Brain microvascular endothelial cell (primary cell): ENCODE measurements around the gene ATE1.

ENCODE experiments used
- DNase-seq: peaks from one replicate; pipeline ENCODE4 v3.0.0-alpha.2; 2020
- H3K27ac ChIP-seq: fragments of 250-450 bp; sonication (Bioruptor Pico); 2 replicates; pipeline ENCODE4 v1.5.1; 2020; ENCODE audit warnings: mild to moderate bottlenecking, moderate library complexity
- H3K27me3 ChIP-seq: fragments of 250-450 bp; sonication (Bioruptor Pico); replicated peaks from 2 replicates; pipeline ENCODE4 v1.5.1; 2020; ENCODE audit warnings: mild to moderate bottlenecking
- H3K36me3 ChIP-seq: fragments of 250-450 bp; sonication (Bioruptor Pico); replicated peaks from 2 replicates; pipeline ENCODE4 v1.5.1; 2020; ENCODE audit warnings: mild to moderate bottlenecking
- H3K4me3 ChIP-seq: 2 replicates; pipeline ENCODE4 v1.5.1; 2011; ENCODE audit warnings: low read depth, mild to moderate bottlenecking, control low read depth, low read length, moderate library complexity
- CTCF ChIP-seq: IDR thresholded peaks from 2 replicates; pipeline ENCODE4 v1.5.1; 2011; ENCODE audit warnings: low read depth, mild to moderate bottlenecking, moderate library complexity, low read length, control low read depth, inconsistent platforms; ENCODE audit errors: missing control alignments
- in situ Hi-C: cut with HindIII; loops from 2 replicates; pipeline ENCODE4 v1.10.0; 2017; ENCODE audit warnings: low sequenced_read_pairs, low pct_ligation_motif_present

The ATE1 gene

GRCh38 chr10:121870413-121870812 is 57.4 kb downstream of the ATE1 start:
- H3K27me3 ChIP-seq: no peaks in the 10 kb centered on the region
- peaks cover 4% of the 10 kb centered on the region for H3K36me3 ChIP-seq
- no peak for DNase-seq
- in situ Hi-C loops: no loop called here
- no peak overlapping the region for H3K4me3 ChIP-seq
- no peak overlapping the region for H3K27ac ChIP-seq
- TF ChIP-seq CTCF: no peak

GRCh38 chr10:121865554-121865953 is 62.3 kb downstream of the ATE1 start:
- no peak overlapping the region for H3K27ac ChIP-seq
- TF ChIP-seq CTCF: no peak
- no peaks in the 10 kb centered on the region for H3K27me3 ChIP-seq
- no peak for DNase-seq
- no peak overlapping the region for H3K4me3 ChIP-seq
- peaks cover 4% of the 10 kb centered on the region for H3K36me3 ChIP-seq
- in situ Hi-C loops: no loop called here

GRCh38 chr10:121864653-121865052 is 63.2 kb downstream of the ATE1 start:
- Histone ChIP-seq H3K27ac (no peak overlapping the region), H3K36me3 (peaks cover 4% of the 10 kb centered on the region), H3K4me3 (no peak overlapping the region), H3K27me3 (no peaks in the 10 kb centered on the region)
- TF ChIP-seq CTCF: no peak
- in situ Hi-C loops: no loop called here
- no peak for DNase-seq

- H3K4me3 ChIP-seq: no peak overlapping the region
- peaks cover under 1% of the 10 kb centered on the region for H3K36me3 ChIP-seq
- TF ChIP-seq CTCF: no peak
- in situ Hi-C loops: no loop called here
- H3K27me3 ChIP-seq: no peaks in the 10 kb centered on the region
- H3K27ac ChIP-seq: no peak overlapping the region
- DNase-seq: no peak
Measured at GRCh38 chr10:121864168-121864567, 63.7 kb downstream of the ATE1 start.

- H3K36me3 ChIP-seq: no peaks in the 10 kb centered on the region
- H3K27ac ChIP-seq: no peak overlapping the region
- no peak for DNase-seq
- H3K27me3 ChIP-seq: no peaks in the 10 kb centered on the region
- in situ Hi-C loops: no loop called here
- H3K4me3 ChIP-seq: no peak overlapping the region
- TF ChIP-seq CTCF: no peak
Measured at GRCh38 chr10:121862649-121863048, 65.2 kb downstream of the ATE1 start.

GRCh38 chr10:121862042-121862441 is 65.8 kb downstream of the ATE1 start:
- in situ Hi-C loops: no loop called here
- no peak overlapping the region for H3K27ac ChIP-seq
- H3K27me3 ChIP-seq: no peaks in the 10 kb centered on the region
- no peak overlapping the region for H3K4me3 ChIP-seq
- DNase-seq: no peak
- no peak for TF ChIP-seq CTCF
- H3K36me3 ChIP-seq: no peaks in the 10 kb centered on the region
